IMR-90 (cell line): ENCODE measurements around the gene CCT3.

Source experiments
- BHLHE40 ChIP-seq: fragments of 150-350 bp; IDR thresholded peaks from 2 replicates; pipeline ENCODE4 v1.6.1; 2016; ENCODE audit warnings: mild to moderate bottlenecking, low read depth, low read length
- CTCF ChIP-seq: conservative IDR thresholded peaks from 2 replicates; pipeline ENCODE4 v1.5.1; 2012; ENCODE audit warnings: mild to moderate bottlenecking, low read depth, low read length, improper control_type of control experiment
- MAFK ChIP-seq: IDR thresholded peaks from 2 replicates; pipeline ENCODE4 v1.6.1; 2012; ENCODE audit warnings: low read depth, low read length, improper control_type of control experiment
- NFE2L2 ChIP-seq: fragments of 150-350 bp; IDR thresholded peaks from 2 replicates; pipeline ENCODE4 v1.6.1; 2016; ENCODE audit warnings: low read depth, mild to moderate bottlenecking, low read length
- POLR2A ChIP-seq: IDR thresholded peaks from 2 replicates; pipeline ENCODE4 v1.6.1; 2012; ENCODE audit warnings: mild to moderate bottlenecking, low read depth, low read length
- RAD21 ChIP-seq: IDR thresholded peaks from 2 replicates; pipeline ENCODE4 v1.6.1; 2012; ENCODE audit warnings: low read length, improper control_type of control experiment
- RCOR1 ChIP-seq: IDR thresholded peaks from 2 replicates; pipeline ENCODE4 v1.6.1; 2012; ENCODE audit warnings: mild to moderate bottlenecking, low read length, improper control_type of control experiment; ENCODE audit not compliant: insufficient replicate concordance
- RFX5 ChIP-seq: IDR thresholded peaks from 2 replicates; pipeline ENCODE4 v1.8.0; 2012; ENCODE audit warnings: low read depth, mild to moderate bottlenecking, low read length, moderate library complexity
- SMC3 ChIP-seq: fragments of 150-350 bp; IDR thresholded peaks from 2 replicates; pipeline ENCODE4 v1.6.1; 2016; ENCODE audit warnings: low read depth, mild to moderate bottlenecking, antibody characterized with exemption, low read length, moderate library complexity

DNA sequence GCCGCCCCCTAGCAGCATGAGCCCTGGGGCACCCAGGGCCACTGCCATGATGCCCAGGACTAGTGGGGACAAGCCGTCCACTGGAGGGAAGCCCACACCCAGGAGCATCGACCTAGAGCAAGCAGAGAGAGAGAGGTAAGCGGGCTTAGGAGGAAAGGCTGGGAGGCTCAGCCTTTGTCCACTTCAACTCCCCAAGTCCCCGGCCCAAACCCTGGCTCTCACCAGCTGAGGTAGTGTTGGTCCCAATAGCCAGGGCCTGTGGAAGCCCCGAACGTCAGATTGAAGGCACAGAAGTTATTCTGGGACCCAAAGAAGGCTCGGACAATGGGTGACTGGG lies 45.0 kb downstream of the CCT3 start:
- TF ChIP-seq CTCF: no peak
- TF ChIP-seq MAFK: no peak
- no peak for TF ChIP-seq RCOR1
- no peak for TF ChIP-seq POLR2A
- no peak for TF ChIP-seq RFX5
- TF ChIP-seq BHLHE40: no peak
- TF ChIP-seq NFE2L2: no peak
- no peak for TF ChIP-seq SMC3
- TF ChIP-seq RAD21: no peak
